ENCODE results near the gene LAMB4.

DNA sequence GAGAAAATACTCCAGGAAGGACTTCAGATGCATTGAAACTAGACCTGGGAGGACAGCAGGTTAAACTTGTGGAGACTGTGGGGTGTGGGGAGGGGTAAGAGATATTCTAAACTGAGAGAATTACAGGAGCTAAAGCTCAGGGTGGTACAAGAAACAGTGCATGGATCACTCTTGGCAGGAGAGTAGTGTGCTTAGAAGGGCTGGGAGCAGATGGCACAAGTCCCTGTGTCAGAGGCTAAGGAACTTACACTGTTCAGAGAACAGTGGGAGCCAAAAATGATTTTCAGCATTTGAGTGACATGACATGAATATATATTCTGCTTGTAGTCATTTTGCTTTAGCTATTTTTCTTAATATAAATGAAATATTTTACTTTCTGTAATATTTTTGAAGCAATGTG, 91.2 kb downstream of the LAMB4 start:
- TF ChIP-seq, protein P1, sequence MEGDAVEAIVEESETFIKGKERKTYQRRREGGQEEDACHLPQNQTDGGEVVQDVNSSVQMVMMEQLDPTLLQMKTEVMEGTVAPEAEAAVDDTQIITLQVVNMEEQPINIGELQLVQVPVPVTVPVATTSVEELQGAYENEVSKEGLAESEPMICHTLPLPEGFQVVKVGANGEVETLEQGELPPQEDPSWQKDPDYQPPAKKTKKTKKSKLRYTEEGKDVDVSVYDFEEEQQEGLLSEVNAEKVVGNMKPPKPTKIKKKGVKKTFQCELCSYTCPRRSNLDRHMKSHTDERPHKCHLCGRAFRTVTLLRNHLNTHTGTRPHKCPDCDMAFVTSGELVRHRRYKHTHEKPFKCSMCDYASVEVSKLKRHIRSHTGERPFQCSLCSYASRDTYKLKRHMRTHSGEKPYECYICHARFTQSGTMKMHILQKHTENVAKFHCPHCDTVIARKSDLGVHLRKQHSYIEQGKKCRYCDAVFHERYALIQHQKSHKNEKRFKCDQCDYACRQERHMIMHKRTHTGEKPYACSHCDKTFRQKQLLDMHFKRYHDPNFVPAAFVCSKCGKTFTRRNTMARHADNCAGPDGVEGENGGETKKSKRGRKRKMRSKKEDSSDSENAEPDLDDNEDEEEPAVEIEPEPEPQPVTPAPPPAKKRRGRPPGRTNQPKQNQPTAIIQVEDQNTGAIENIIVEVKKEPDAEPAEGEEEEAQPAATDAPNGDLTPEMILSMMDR (IDR thresholded peaks at IDR 0.05; ENCODE audit: low read length) = no peak
- TF ChIP-seq EZH2 (optimal IDR thresholded peaks at IDR 0.05; ENCODE audit: low read depth, low read length) = no peak
